Measurements from ENCODE around the gene NFIC. TPM values are rescaled to one million over a fixed set of nuclear protein-coding genes. Genes with fewer than 3 reads are reported as not detected.
"Not testable (repeated sequence)": the region's sequence is repeated elsewhere in the genome, so short reads cannot be mapped to it uniquely, and the experiment has no call there.

The NFIC gene
- total RNA-seq, 4 donors from 2014 or later = 138 to 200 (median 160) TPM

GRCh38 chr19:3389446-3389778 lies 23.0 kb downstream of the NFIC start:
- WGBS, 2 donors = 83 to 86% methylated on average over 9 of the region's 9 CpGs
- H3K4me1 ChIP-seq = peaks cover 0 to 76% (median 46%) of the 10 kb centered on the region in 4 donors
- H3K4me3 ChIP-seq = no peak overlapping the region
- TF ChIP-seq POLR2A (IDR thresholded peaks at IDR 0.05) = no peak
- TF ChIP-seq CTCF (IDR thresholded peaks at IDR 0.05) = no peak
- TF ChIP-seq EP300 (IDR thresholded peaks at IDR 0.05) = no peak
- no peaks in the 10 kb centered on the region for H3K27me3 ChIP-seq
- H3K9me3 ChIP-seq = no peaks in the 10 kb centered on the region
- H3K36me3 ChIP-seq = peaks cover 0 to 30% (median 0%) of the 10 kb centered on the region in 3 donors
- no peak for DNase-seq (ENCODE audit: low spot score in 2 of 2)
- H3K27ac ChIP-seq = peak overlapping the region in 3 of 4 donors; percentile 76 to 94 (median 92)

GRCh38 chr19:3389876-3390371 lies 23.5 kb downstream of the NFIC start:
- H3K27ac ChIP-seq = peak overlapping the region in 3 of 4 donors; percentile 76 to 94 (median 92)
- 60 to 62% methylated on average over 12 to 17 of the region's 17 CpGs for WGBS, 2 donors
- H3K4me3 ChIP-seq = no peak overlapping the region
- H3K4me1 ChIP-seq = peaks cover 0 to 71% (median 41%) of the 10 kb centered on the region in 4 donors
- no peaks in the 10 kb centered on the region for H3K27me3 ChIP-seq
- H3K36me3 ChIP-seq = peaks cover 0 to 35% (median 0%) of the 10 kb centered on the region in 3 donors
- DNase-seq (ENCODE audit: low spot score in 2 of 2) = no peak
- H3K9me3 ChIP-seq = no peaks in the 10 kb centered on the region
- TF ChIP-seq EP300 (IDR thresholded peaks at IDR 0.05) (no peak), CTCF (IDR thresholded peaks at IDR 0.05) (no peak), POLR2A (IDR thresholded peaks at IDR 0.05) (no peak)

- H3K27ac ChIP-seq = peak overlapping the region in 2 of 4 donors; percentile 2 to 55
- H3K4me1 ChIP-seq = peaks cover 0 to 63% (median 33%) of the 10 kb centered on the region in 4 donors
- peaks cover 0 to 39% (median 0%) of the 10 kb centered on the region in 3 donors for H3K36me3 ChIP-seq
- 87 to 94% methylated on average over 8 to 9 of the region's 9 CpGs for WGBS, 2 donors
- H3K27me3 ChIP-seq; H3K4me3 ChIP-seq; H3K9me3 ChIP-seq; DNase-seq (ENCODE audit: low spot score in 2 of 2): not testable (repeated sequence)
Measured at GRCh38 chr19:3391911-3392310, 25.5 kb downstream of the NFIC start.

- peaks cover 0 to 63% (median 33%) of the 10 kb centered on the region in 4 donors for H3K4me1 ChIP-seq
- peak overlapping the region in 2 of 4 donors; percentile 2 to 55 for H3K27ac ChIP-seq
- 44 to 57% methylated on average over 6 to 11 of the region's 11 CpGs for WGBS, 2 donors
- no peaks in the 10 kb centered on the region for H3K9me3 ChIP-seq
- no peaks in the 10 kb centered on the region for H3K27me3 ChIP-seq
- H3K36me3 ChIP-seq = peaks cover 0 to 39% (median 0%) of the 10 kb centered on the region in 3 donors
- TF ChIP-seq POLR2A (IDR thresholded peaks at IDR 0.05) (no peak), CTCF (IDR thresholded peaks at IDR 0.05) (no peak), EP300 (IDR thresholded peaks at IDR 0.05) (no peak)
- H3K4me3 ChIP-seq = no peak overlapping the region
- no peak for DNase-seq (ENCODE audit: low spot score in 2 of 2)
Measured at GRCh38 chr19:3392480-3392879, 26.1 kb downstream of the NFIC start.

- H3K4me1 ChIP-seq = peaks cover 0 to 68% (median 32%) of the 10 kb centered on the region in 4 donors
- H3K9me3 ChIP-seq = no peaks in the 10 kb centered on the region
- H3K27ac ChIP-seq = peak overlapping the region; percentile 53 to 100 (median 86)
- H3K36me3 ChIP-seq = peaks cover 0 to 25% (median 0%) of the 10 kb centered on the region in 3 donors
- H3K4me3 ChIP-seq = peak overlapping the region in 2 of 4 donors; percentile 4 to 50
- WGBS, 2 donors = 56 to 71% methylated on average over 8 of the region's 8 CpGs
- no peak for DNase-seq (ENCODE audit: low spot score in 2 of 2)
- TF ChIP-seq POLR2A (IDR thresholded peaks at IDR 0.05) (no peak), EP300 (IDR thresholded peaks at IDR 0.05) (no peak), CTCF (IDR thresholded peaks at IDR 0.05) (no peak)
- H3K27me3 ChIP-seq = no peaks in the 10 kb centered on the region
Measured at GRCh38 chr19:3396881-3397265, 30.5 kb downstream of the NFIC start.

All from tibial nerve (tissue), 4 donors.